Measurements from ENCODE around the gene AKNAD1. TPM values are rescaled to one million over a fixed set of nuclear protein-coding genes. Genes with fewer than 3 reads are reported as not detected.
"Not testable (repeated sequence)": the region's sequence is repeated elsewhere in the genome, so short reads cannot be mapped to it uniquely, and the experiment has no call there.

AKNAD1 gene
- total and polyA plus RNA-seq, 7 donors, result 0.14 to 2.1 (median 0.69) TPM

DNA sequence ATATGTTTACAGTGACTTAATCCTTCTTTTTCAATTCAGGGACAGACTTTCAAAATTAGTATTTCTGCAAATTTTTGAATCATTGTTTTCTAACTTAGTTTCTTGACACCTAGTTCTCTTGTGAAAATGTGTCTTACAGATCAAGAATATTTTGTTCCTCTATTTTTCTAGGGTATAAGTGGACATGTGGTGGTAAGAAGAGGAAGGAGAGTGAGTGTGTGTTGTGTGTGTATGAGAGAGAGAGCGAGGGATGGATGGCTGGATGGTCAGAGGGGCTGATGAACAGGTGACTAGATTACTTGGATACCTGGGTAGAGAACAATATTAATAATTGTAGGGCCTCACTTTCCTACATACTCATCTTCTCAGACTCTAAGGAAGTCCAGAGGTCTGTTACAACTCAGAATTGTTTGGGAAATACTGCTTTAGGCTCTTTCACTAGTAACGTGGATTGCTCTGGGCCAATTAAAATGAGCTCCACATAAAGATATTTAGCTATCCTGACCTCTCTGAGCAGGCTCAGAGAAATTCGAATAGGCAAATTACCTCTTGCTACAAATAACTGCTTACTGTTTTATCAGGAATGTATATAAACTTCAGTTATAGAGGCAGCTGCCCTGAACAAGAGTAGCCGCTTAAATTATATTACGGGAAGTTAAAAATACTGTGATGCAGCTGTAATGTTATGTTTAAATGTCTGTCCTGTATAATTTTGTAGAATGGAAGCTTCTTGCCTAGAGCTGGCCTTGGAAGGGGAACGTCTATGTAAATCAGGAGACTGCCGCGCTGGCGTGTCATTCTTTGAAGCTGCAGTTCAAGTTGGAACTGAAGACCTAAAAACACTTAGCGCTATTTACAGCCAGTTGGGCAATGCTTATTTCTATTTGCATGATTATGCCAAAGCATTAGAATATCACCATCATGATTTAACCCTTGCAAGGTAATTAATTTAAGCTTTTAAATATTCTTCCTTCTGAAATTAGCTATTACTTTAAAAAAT, 39.6 kb upstream of the AKNAD1 start:
- peak; percentile 30 to 69 for DNase-seq
- peaks cover 9% of the 10 kb centered on the region for H3K4me1 ChIP-seq
- peaks cover 0 to 25% of the 10 kb centered on the region in 2 donors for H3K36me3 ChIP-seq (ENCODE audit: insufficient read depth in 1 of 2, low read depth in 1 of 2)
- no peaks in the 10 kb centered on the region for H3K9me3 ChIP-seq
- WGBS, 3 donors, result 31 to 55% (median 40%) methylated on average over 10 of the region's 10 CpGs
- intact Hi-C loops (cut with DNase I), result no loop called here
- peak overlapping the region; percentile 80 for H3K27ac ChIP-seq
- no peaks in the 10 kb centered on the region for H3K27me3 ChIP-seq (ENCODE audit: insufficient read depth in 3 of 3, low read length in 2 of 3)
- TF ChIP-seq, protein P1, sequence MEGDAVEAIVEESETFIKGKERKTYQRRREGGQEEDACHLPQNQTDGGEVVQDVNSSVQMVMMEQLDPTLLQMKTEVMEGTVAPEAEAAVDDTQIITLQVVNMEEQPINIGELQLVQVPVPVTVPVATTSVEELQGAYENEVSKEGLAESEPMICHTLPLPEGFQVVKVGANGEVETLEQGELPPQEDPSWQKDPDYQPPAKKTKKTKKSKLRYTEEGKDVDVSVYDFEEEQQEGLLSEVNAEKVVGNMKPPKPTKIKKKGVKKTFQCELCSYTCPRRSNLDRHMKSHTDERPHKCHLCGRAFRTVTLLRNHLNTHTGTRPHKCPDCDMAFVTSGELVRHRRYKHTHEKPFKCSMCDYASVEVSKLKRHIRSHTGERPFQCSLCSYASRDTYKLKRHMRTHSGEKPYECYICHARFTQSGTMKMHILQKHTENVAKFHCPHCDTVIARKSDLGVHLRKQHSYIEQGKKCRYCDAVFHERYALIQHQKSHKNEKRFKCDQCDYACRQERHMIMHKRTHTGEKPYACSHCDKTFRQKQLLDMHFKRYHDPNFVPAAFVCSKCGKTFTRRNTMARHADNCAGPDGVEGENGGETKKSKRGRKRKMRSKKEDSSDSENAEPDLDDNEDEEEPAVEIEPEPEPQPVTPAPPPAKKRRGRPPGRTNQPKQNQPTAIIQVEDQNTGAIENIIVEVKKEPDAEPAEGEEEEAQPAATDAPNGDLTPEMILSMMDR (IDR thresholded peaks at IDR 0.05), result no peak
- peak; percentile 62 to 84 (median 80) for ATAC-seq
- H3K4me3 ChIP-seq, result peak overlapping the region; percentile 37

DNA sequence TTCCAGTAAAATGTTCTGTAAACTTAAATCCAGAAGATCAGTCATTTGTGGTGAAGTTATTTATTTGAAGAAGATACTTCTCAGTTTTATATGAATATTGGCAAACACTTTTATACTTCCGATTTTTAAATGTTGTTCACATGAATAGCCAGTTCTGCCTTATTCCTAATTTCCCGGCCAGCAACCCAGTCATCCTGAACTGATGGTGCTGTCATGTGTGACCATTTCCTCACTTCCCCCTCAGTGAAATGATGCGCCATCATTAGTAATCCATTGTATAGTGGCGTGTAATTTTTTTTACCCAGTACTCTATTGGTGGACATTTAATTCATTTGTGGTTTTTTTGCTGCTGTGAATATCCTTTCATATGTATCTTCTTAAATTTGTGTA, 36.2 kb upstream of the AKNAD1 start:
- H3K27ac ChIP-seq, result no peak overlapping the region
- no peaks in the 10 kb centered on the region for H3K9me3 ChIP-seq
- no peaks in the 10 kb centered on the region for H3K27me3 ChIP-seq (ENCODE audit: insufficient read depth in 3 of 3, low read length in 2 of 3)
- DNase-seq (no peak), ATAC-seq (no peak)
- 65 to 80% (median 69%) methylated on average over 4 of the region's 4 CpGs for WGBS, 3 donors
- H3K4me3 ChIP-seq, result no peak overlapping the region
- intact Hi-C loops (cut with DNase I), result no loop called here
- peaks cover 0 to under 1% of the 10 kb centered on the region in 2 donors for H3K36me3 ChIP-seq (ENCODE audit: insufficient read depth in 1 of 2, low read depth in 1 of 2)
- peaks cover 9% of the 10 kb centered on the region for H3K4me1 ChIP-seq
- TF ChIP-seq, protein P1 (IDR thresholded peaks at IDR 0.05), result no peak

DNA sequence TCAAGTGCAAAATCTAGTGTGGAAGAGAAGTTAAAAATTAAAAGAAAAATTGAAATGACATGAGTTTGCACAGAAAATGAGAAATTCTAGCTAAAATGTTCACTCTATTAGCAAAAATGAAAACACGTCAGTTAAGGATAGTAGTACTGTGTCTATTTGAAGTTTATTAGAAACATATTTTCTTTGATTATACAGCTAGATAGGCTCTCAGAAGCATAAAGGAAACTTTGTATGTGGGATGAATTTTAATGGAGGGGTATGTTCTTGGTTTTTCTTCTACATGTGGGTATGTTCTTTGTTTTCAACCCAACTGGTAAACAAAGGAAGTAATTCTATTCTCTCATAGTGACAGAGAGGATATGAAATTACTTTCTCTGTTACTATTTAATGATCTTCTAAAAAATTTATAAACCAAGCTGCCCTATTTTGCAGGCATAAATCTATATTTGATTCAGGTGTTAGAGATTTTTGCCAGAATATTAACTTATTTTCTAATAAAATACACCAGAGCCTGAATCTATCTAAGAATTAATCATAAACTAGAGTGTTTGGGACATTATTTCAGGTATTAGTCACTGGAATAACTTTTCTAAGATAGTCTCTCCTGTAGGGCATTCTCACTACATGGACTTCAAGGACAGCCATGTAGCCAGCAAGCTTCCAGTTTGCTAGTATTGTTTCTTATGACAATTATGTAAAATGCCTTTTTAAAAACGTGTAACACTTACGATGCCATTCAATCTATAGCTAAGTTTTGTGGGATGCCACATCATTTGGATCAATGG, 35.7 kb upstream of the AKNAD1 start:
- WGBS, 3 donors, result 71 to 89% (median 74%) methylated on average over 3 of the region's 3 CpGs
- TF ChIP-seq, protein P1 (IDR thresholded peaks at IDR 0.05), result no peak
- Histone ChIP-seq H3K4me1 (peaks cover 9% of the 10 kb centered on the region), H3K27me3 (ENCODE audit: insufficient read depth in 3 of 3, low read length in 2 of 3) (no peaks in the 10 kb centered on the region), H3K4me3 (no peak overlapping the region), H3K36me3 (ENCODE audit: insufficient read depth in 1 of 2, low read depth in 1 of 2) (peaks cover 0 to 6% of the 10 kb centered on the region in 2 donors), H3K27ac (no peak overlapping the region), H3K9me3 (no peaks in the 10 kb centered on the region)
- intact Hi-C loops (cut with DNase I), result no loop called here
- ATAC-seq (no peak), DNase-seq (no peak)

GRCh38 chr1:108889706-108890384, 33.0 kb upstream of the AKNAD1 start:
- Histone ChIP-seq H3K36me3 (ENCODE audit: insufficient read depth in 1 of 2, low read depth in 1 of 2) (peaks cover 0 to 10% of the 10 kb centered on the region in 2 donors), H3K4me3 (no peak overlapping the region), H3K27me3 (ENCODE audit: insufficient read depth in 3 of 3, low read length in 2 of 3) (no peaks in the 10 kb centered on the region), H3K9me3 (no peaks in the 10 kb centered on the region), H3K27ac (no peak overlapping the region), H3K4me1 (peaks cover 7% of the 10 kb centered on the region)
- intact Hi-C loops (cut with DNase I), result no loop called here
- TF ChIP-seq, protein P1 (IDR thresholded peaks at IDR 0.05), result no peak
- peak in 2 of 4 donors; percentile 10 to 24 for ATAC-seq
- WGBS, 3 donors, result 66 to 84% (median 77%) methylated on average over 7 of the region's 7 CpGs
- DNase-seq, result no peak

GRCh38 chr1:108889006-108889645, 32.2 kb upstream of the AKNAD1 start:
- WGBS, 3 donors, result 71 to 76% (median 75%) methylated on average over 6 of the region's 6 CpGs

More at GRCh38 chr1:108889006-108889645, 32.2 kb upstream of the AKNAD1 start:
- H3K36me3 ChIP-seq (ENCODE audit: insufficient read depth in 1 of 2, low read depth in 1 of 2); intact Hi-C loops (cut with DNase I); DNase-seq; H3K27ac ChIP-seq; H3K27me3 ChIP-seq (ENCODE audit: insufficient read depth in 3 of 3, low read length in 2 of 3); H3K4me3 ChIP-seq; H3K9me3 ChIP-seq; ATAC-seq: not testable (repeated sequence)
- peaks cover 14% of the 10 kb centered on the region for H3K4me1 ChIP-seq
